ENCODE data around the gene SLC17A3.

Gene SLC17A3

DNA sequence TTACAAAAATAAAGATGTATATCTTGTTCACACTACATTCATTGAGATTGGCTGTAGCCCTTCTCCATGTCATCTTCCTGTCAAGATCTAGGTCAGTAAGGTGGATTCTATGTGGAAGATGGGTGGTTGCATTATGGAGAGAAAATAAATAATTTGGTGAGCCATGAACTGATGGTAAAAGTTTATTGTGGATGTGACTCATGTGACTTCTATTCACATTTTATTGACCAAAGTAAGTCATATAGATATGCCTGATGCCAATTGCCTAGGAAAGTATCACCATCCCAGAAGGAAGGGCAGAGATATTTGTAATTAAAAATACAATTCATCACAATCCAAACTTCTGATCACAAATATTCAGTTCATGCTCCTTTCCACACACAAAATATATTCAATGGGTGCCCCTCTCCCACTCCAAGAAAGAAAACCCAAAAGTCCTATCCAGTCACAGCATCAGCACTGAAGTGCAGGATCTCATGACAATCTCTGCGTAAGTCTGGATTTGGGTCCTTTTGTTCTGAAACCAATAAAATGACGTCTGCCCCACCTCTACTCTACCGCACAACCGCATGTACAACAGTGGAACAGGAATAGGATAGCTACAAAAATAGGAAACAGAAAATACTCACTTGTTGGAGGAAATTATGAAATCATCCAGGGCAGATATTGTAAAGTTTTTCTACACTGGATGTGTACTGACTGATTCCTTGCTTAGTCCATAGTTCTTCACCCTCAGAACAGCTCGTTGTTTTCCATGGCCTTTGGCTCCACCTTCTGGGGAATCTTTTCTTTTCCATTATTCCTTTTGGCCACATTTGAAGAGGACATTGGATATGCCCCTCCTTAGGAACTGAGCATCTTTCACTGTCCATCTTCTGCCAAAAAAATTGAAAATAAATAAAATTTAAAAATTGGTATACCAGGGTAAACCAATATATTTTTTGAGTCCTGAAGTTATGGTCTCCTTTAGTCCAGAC lies 16.1 kb upstream of the SLC17A3 start:
- DNase-seq: peak in 13 of 51 donors; percentile 0 to 53 (median 6)

DNA sequence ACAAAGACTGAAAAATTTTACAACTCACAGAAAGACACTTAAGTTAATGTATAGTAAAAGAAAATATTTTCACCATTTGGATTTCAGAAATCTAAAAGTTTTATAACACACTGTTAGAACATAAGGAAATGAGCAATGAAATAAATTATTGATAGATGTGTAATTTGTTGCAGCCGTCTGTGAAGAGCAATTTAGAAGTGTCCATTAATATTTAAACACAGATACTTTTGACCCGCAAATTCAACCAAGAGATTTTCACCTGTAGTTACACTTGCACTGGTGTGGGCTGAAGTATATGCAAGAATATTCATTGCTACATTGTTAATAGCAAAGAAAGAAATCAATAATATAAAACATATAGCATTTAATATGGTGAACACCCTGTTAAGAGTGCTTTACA lies 14.6 kb upstream of the SLC17A3 start:
- no peak for DNase-seq

DNA sequence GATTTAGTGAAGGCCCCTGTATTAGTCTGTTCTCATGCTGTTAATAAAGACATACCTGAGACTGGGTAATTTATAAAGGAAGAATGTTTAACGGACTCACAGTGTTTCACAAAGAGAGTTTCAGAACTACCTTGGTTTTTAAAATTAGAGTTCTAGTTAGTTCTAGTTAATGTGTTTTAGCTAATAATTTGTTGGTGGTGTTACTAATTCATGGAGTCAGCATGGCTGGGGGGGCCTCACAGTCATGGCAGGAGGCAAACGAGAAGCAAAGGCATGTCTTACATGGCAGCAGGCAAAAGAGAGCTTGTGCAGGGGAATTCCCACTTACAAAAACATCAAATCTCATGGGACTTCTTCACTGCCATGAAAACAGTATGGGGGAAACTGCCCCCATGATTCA lies 12.0 kb upstream of the SLC17A3 start:
- no peak for DNase-seq

DNA sequence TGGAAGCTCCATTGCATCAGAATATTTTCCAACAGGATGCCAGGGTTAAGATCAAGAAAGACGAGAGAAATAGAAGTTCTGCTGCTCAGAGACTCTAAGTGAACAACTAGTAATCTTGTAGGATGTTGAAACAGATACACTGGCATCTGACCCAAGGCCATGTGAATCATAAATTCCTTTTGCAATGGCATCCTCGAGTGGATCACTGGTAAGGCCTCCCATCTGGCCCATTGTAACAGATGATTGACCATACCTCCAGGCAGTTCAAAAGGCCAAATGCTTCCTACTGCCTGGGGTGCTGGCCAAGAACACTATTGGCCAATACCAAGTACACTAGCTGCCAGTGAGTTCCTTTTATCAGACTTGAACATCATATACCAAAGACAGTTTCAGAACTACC lies 9.9 kb upstream of the SLC17A3 start:
- DNase-seq: no peak

DNA sequence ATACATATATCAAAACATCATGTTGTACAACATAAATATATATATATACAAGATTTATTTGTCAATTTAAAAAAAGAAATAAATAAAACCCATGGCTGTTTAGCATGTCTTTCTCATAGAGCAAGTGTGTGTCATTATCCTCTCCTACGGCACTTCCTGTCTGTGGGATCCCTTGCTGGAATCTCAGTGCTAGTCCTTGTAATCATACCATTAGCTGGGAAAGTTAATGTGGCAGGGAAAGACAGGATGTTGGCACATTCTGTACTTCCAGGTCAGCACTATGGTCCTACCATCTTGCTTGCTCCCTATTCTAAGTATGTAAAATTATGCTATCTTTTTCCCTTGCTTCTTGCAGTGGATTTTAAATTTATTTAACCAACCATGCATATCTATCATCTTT lies 9.5 kb upstream of the SLC17A3 start:
- no peak for DNase-seq

DNA sequence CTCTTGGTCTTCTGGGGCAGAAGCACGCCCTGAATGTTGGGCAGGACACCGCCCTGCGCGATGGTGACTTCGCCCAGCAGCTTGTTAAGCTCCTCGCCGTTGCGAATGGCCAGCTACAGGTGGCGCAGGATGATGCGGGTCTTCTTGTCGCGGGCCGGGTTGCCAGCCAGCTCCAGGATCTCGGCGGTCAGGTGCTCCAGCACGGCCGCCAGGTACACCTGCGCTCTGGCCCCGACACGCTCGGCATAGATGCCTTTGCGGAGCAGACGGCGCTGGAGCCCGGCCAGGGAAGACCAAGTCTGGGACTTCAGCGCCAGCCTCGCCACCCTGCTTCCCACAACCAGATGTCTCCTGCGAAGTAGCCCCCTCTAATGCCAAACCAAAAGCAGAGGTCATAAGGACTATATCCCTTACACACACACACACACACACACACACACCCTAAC lies 8.0 kb upstream of the SLC17A3 start:
- no peak for DNase-seq

DNA sequence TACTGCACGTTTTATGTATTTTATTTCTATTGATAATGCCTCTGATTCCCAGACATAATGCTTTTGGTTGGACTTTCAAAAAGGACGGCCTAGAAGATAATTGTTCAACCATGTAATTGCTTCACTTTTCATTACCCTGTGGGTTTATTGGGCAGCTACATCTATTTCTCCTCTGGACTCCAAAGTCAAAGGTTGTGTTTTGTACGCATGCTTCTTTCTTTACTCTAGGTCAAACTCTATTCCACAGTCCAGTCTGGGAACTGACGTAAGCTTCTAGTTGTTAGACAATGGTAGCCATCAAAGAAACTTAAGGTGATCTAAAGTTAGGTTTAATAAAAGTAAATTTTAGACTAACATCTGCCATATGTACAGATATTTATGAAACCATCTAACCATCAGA lies 6.6 kb upstream of the SLC17A3 start:
- no peak for DNase-seq

DNA sequence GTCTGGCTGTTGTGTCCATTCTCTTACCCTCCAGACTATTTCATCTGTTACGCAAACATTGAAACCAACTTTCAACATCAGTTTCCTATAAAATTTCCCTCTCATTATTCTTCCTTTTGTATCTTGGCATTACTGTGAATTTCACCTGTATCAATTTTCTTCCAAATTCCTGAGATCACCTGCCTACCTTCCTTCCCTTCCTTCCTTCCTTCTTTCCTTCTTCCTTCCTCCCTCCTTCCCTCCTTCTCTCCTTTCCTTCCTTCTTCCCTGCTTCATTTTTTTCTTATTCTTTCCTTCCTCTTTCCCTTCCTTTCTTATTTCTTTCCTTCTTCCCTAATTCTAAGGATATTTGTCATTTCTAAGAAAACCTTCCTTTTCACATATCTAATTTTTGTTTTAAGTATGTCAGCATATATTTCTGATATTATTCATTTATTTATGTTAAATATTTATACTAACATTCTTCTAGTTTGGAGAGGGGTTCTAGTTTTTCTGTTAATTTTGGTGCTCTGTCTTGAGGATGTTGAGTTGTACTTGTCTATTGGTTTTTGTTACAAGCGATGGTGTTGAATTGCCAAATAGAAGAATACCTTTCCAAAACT lies 4.8 kb upstream of the SLC17A3 start:
- DNase-seq: no peak

DNA sequence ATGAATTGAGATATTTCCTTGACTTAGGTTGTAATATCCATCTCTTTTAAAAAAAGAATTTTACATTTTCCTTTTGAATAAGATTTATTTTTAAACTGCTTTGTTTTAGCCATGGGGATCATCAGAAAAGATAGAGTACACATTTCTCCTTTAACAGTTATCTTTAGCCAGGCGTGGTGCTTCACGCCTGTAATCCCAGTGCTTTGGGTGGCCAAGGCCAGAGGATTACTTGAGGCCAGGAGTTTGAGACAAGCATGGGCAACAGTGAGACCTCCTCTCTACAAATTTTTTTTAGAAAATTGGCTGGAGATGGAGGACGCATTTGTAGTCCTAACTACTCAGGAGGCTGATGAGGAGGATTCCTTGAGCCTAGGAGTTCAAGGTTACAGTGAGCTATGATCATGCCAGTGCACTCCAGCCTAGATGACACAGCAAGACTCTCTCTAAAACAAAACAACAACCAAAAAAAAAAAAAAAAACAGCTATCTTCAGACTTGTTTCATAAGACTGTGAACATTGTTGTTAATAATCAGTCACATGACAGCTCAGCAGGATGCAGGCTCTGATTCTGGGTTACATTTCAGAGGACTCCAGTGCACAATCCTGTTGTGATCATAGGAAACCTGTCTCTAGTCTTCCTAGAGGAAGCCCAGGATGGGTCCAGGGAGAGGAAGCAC lies 2.0 kb upstream of the SLC17A3 start:
- no peak for DNase-seq

DNA sequence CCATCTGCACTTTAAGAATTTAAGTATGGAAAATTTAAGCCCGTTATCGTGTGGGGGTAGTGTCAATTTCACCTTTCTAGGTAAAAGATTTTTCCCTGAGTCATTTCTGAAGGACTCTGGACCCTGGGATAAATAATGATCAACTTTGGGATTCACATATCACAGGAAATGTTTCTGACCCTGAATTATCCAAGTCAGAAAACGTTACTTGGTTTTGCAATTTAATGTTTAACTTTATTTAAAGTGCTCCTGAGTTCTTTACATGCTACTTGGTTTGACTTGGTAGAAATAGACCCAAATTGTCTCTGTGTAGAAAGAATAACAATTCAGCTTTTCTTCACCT lies 1.5 kb upstream of the SLC17A3 start:
- no peak for DNase-seq

DNA sequence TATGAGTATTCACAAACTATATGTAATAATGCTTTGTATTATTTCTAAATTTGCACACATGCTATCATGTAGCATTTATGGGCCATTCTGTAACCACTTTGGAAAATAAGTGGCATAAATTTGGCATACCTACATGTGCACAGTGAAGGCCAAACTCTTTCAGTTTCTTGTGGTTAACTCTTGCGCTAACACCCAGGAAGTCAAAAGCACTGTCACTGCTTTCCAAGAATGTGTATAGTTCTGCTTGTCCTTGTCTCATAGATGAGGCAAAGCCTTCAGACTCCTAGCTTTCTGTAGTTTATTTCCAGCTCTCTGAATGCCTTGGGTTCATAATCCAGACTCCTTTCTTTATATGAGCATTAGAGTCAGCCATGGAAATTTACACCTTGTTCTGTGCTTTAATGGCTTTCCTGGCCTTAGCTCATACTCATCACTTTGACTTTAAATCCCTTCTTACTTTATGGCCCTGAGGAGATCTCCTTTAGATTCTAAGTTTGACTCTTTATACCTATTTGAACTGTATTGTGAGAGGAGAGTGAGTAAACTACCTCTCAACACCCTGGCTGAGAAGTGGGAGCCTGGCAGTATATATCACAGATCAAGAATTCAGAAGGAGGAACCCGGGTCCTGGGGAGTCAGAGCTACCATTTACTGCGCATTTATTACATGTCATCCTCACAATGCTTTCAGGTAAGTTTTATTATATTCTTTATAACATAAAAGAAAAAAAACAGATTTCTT lies 949 bp upstream of the SLC17A3 start:
- no peak for DNase-seq

DNA sequence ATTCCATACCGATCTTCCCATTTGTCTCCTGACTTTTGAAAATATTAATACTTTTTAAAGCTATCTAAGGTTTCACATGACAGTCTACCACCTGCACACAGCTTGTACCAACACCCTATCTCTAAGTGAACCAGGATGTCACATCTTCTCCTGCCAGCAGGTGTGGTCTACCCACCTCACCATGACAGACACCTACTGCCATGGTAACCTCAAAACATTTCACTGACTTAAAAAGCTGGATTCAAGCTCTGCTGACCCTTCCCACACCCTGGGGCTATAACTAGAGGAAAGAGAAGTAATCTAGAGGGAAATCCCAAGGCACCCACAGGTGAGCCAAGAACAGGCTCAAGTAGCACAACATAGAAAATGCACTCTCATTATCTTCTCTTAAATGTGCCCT lies 1.2 kb downstream of the SLC17A3 start:
- no peak for DNase-seq

DNA sequence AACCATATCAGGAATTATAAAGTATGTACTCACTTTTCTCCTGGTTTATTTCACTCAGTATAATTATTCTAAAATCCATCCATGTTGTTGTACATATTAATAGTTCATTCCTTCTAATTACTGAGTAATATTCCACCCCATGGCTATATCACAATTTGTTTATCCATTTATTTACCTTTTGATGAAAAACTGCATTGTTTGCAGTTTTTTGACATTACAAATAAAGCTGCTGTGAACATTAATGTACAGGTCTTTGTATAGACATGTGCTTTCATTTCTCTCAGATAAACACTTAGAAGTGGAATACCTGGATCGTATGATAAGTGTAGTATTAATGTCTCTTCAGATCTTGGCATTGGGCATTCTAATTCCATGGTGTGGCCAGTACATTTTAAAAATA lies 4.2 kb downstream of the SLC17A3 start:
- DNase-seq: no peak

DNA sequence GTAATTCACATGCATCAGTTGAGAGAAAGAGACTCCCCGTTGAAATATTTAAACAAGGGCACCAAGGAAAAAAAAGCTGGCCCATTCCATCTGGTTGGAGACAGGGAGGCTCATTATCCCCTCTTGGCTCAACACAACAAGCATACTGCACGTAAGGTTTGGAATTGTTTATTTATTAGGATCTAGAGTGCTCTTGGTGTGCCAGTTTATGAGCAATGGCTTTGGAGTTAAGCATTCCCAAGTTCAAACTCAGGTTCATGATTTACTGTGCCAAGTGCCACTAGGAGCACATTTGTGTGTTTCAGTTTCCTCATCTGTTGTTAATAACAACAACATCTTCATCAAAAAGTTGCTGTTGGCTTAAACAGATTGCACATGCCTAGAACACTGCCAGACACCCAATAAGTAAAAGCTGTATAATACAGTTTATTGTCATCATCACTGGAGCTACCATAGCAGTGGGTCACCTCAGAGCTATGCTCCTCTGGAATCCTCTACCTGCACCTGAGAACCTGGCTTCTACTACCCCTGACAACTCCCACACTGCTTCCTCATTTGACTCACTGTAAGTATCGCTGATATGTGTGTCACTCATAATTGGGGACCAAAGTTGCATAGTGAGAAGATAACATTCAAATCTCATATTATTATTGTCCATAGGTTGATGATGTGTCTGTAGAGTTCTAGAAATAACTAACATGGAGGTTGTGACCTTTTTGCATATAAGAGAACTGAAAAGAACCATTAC lies 5.4 kb downstream of the SLC17A3 start:
- no peak for DNase-seq

DNA sequence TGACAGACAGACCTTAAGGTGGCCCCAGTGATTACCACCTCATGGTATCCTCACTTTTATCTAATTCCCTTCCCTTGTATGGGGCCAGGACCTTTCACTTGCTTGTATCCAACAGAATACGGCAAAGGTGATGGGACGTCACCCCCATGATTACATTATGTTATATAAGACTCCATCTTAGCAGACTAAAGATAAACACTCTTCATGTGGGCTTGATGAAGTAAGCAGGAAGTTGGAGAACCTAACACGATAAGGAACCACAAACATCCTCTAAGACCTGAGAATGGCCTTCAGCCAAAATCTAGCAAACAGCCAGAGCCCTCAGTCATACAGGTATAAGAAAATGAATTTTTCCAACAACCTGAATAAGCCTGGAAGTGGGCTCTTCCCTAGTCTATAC lies 8.0 kb downstream of the SLC17A3 start:
- DNase-seq: no peak

DNA sequence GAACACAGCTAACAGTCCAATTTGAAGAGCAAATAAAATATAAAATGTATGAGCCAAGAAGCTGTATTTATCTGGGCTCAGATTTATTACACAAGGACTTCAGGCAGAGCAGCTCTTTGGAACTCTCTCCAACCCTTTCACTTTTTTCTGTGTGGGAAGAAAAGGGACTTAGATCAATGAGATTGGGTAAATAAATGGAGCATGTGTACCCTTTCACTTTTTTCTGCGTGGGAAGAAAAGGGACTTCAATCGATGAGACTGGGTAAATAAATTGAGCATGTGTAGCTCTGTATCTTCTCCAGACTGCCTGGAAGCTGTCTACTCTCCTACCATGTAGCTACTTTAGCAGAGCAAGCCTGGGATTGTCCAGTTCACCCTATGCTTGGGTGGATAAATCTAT lies 10.7 kb downstream of the SLC17A3 start:
- no peak for DNase-seq

DNA sequence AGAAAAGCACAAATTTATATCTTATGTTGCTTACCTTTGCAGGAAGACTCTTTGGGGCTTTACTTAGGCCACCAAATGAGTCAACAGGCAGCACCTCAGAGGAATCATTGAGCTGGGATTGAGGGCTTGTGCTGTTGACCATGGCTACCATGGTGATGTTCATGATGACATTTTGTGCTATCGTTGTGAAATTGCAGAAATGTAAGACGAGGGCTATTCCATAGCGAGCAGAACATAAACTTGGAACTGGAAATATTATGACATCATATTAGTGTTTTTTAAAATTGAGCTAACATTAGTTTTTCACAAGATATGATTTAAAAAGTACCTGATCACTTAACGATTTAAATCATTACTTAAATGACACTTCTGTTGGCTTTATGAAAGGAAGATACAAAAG lies 11.8 kb downstream of the SLC17A3 start:
- DNase-seq: no peak

DNA sequence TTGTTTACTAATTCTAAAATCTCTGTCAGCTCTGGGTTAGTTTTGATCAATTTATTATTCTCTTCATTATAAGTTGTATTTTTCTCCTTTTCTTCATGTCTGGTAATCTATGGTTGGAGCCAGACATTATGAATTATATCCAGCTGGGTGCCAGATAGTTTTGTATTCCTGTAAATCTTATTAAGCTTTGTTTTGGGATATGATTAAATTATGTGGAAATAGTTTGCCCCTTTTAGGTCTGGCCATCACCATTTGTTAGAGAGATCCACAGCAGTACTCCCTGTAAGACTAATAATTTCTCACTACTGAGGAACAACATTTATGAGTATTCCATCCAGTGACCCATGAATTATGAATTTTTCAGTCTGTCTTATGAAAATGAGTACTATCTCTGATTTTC lies 21.3 kb downstream of the SLC17A3 start:
- DNase-seq: no peak

DNA sequence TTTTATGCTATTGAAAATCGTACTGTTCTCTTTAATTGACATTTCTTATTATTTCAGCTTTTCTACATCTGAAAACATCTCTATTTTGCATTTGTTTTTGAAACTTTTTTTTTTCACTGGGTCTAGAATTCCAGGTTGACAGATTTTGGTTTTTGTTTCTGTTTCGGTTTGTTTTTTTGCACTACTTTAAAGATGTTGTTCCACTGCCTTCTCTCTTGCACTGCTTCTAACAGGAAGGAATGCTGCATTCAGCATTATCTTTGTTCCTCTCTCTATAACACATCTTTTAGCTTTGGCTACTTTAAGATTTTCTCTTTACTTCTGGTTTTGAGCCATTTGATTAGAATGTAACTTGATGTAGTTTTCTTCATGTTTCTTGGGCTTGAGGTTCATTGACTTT lies 22.1 kb downstream of the SLC17A3 start:
- DNase-seq: no peak

DNA sequence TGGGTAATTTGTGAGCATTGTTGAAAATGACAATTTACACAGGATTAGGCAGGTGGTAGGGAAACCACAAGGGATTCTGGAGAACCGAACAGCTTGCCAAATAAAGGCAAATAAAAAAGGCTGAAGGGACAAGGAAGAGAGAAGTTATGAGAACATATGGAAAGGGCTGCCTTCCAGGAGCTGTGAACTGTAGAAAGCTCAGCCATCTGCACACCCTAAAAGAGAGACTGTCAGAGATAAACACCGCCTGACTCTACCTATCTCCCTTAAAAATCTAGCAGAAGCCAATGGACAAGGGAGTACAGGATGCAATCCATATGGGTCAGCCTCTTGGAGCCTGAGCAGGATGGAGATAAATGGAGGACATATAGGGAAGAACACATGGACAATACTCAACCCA lies 29.5 kb downstream of the SLC17A3 start:
- DNase-seq: no peak

DNA sequence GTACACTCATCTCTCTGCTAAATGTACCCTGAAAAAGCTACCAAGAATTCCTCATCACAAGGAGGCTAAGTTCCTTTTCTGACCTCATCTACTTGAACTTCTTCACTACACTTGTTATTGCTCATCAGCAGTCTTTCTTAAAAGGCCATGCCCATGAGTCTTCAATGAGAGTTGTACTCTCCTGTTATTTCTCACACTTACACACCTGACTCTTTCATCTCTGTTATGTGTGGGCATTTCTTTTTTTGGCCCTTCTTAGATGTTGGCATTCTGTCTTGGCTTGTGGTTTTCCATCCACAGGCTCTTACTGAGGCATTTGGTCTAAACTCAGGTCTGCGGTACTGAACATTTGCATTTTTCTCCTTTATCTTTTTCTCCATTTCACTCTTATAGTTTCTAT lies 31.5 kb downstream of the SLC17A3 start:
- no peak for DNase-seq
